ENCODE data around the gene NAT8L.

DNA sequence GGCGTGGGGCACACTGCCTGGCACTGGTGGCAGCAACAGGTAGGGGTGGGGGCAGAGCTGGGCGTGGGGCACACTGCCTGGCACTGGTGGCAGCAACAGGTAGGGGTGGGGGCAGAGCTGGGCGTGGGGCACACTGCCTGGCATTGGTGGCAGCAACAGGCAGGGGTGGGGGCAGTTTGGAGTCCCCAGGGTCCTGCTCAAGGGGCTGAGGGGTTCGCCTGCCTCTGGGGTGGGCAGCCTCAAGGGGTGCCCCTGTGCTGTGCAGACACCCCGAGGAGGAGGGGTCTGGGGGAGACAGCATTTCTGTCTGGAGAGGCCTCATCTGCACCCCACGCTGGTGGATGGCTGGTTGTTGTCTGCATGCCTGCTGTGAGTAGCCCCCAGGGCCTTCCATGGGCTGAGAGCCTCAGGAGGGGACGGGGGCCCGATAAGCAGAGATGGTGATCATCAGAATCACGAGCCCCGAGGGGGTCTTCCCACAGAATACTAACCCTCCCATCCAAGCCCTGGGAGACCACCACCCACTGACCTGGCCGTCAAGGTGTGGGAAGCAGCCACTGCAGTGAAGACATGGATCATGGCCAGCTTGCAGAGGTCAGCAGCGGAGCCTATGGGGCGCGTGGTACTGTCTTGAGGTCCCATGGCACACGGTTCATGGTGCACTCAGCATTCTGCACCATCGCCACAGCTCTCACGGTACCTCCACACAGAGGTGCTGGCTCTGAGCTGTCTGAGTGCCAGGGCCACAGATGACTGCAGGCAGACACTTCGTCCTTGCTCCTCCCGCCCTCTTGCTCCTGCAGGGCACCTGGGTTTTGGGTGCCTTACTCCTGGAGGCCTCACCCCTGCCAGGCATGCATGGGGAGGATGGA lies 21.5 kb downstream of the NAT8L start:
- TF ChIP-seq, protein P1, sequence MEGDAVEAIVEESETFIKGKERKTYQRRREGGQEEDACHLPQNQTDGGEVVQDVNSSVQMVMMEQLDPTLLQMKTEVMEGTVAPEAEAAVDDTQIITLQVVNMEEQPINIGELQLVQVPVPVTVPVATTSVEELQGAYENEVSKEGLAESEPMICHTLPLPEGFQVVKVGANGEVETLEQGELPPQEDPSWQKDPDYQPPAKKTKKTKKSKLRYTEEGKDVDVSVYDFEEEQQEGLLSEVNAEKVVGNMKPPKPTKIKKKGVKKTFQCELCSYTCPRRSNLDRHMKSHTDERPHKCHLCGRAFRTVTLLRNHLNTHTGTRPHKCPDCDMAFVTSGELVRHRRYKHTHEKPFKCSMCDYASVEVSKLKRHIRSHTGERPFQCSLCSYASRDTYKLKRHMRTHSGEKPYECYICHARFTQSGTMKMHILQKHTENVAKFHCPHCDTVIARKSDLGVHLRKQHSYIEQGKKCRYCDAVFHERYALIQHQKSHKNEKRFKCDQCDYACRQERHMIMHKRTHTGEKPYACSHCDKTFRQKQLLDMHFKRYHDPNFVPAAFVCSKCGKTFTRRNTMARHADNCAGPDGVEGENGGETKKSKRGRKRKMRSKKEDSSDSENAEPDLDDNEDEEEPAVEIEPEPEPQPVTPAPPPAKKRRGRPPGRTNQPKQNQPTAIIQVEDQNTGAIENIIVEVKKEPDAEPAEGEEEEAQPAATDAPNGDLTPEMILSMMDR (IDR thresholded peaks at IDR 0.05 in 2 of 3, conservative IDR thresholded peaks at IDR 0.05 in 1 of 3; ENCODE audit: borderline replicate concordance in 1 of 3, insufficient read depth in 1 of 3, low read depth in 2 of 3, low read length in 2 of 3) = no peak
- TF ChIP-seq EZH2phosphoT487 (IDR thresholded peaks at IDR 0.05; ENCODE audit: borderline replicate concordance) = no peak
- no peak for TF ChIP-seq JUND (IDR thresholded peaks at IDR 0.05)
- no peak for TF ChIP-seq POLR2A (IDR thresholded peaks at IDR 0.05; ENCODE audit: borderline replicate concordance, extremely low read depth, insufficient read depth, insufficient read length)
- no peak for TF ChIP-seq RAD21 (IDR thresholded peaks at IDR 0.05; ENCODE audit: low read depth)
- TF ChIP-seq, protein P2, sequence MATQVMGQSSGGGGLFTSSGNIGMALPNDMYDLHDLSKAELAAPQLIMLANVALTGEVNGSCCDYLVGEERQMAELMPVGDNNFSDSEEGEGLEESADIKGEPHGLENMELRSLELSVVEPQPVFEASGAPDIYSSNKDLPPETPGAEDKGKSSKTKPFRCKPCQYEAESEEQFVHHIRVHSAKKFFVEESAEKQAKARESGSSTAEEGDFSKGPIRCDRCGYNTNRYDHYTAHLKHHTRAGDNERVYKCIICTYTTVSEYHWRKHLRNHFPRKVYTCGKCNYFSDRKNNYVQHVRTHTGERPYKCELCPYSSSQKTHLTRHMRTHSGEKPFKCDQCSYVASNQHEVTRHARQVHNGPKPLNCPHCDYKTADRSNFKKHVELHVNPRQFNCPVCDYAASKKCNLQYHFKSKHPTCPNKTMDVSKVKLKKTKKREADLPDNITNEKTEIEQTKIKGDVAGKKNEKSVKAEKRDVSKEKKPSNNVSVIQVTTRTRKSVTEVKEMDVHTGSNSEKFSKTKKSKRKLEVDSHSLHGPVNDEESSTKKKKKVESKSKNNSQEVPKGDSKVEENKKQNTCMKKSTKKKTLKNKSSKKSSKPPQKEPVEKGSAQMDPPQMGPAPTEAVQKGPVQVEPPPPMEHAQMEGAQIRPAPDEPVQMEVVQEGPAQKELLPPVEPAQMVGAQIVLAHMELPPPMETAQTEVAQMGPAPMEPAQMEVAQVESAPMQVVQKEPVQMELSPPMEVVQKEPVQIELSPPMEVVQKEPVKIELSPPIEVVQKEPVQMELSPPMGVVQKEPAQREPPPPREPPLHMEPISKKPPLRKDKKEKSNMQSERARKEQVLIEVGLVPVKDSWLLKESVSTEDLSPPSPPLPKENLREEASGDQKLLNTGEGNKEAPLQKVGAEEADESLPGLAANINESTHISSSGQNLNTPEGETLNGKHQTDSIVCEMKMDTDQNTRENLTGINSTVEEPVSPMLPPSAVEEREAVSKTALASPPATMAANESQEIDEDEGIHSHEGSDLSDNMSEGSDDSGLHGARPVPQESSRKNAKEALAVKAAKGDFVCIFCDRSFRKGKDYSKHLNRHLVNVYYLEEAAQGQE (IDR thresholded peaks at IDR 0.05; ENCODE audit: low read depth) = no peak
- TF ChIP-seq POLR2AphosphoS5 (IDR thresholded peaks at IDR 0.05; ENCODE audit: low read depth, low read length) = no peak
- TF ChIP-seq, protein P3, sequence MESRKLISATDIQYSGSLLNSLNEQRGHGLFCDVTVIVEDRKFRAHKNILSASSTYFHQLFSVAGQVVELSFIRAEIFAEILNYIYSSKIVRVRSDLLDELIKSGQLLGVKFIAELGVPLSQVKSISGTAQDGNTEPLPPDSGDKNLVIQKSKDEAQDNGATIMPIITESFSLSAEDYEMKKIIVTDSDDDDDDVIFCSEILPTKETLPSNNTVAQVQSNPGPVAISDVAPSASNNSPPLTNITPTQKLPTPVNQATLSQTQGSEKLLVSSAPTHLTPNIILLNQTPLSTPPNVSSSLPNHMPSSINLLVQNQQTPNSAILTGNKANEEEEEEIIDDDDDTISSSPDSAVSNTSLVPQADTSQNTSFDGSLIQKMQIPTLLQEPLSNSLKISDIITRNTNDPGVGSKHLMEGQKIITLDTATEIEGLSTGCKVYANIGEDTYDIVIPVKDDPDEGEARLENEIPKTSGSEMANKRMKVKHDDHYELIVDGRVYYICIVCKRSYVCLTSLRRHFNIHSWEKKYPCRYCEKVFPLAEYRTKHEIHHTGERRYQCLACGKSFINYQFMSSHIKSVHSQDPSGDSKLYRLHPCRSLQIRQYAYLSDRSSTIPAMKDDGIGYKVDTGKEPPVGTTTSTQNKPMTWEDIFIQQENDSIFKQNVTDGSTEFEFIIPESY (IDR thresholded peaks at IDR 0.05; ENCODE audit: extremely low read depth, insufficient replicate concordance, low read length) = no peak
- no peak for TF ChIP-seq SIN3A (IDR thresholded peaks at IDR 0.05; ENCODE audit: low read depth)
- TF ChIP-seq CBX3 (IDR thresholded peaks at IDR 0.05; ENCODE audit: low read depth) = no peak
